Brain microvascular endothelial cell (primary cell): Measurements from ENCODE around the gene LRRC61.

ENCODE experiments used
- DNase-seq: peaks from one replicate; pipeline ENCODE4 v3.0.0-alpha.2; 2020
- H3K27ac ChIP-seq: fragments of 250-450 bp; sonication (Bioruptor Pico); 2 replicates; pipeline ENCODE4 v1.5.1; 2020; ENCODE audit warnings: mild to moderate bottlenecking, moderate library complexity
- H3K27me3 ChIP-seq: fragments of 250-450 bp; sonication (Bioruptor Pico); replicated peaks from 2 replicates; pipeline ENCODE4 v1.5.1; 2020; ENCODE audit warnings: mild to moderate bottlenecking
- H3K36me3 ChIP-seq: fragments of 250-450 bp; sonication (Bioruptor Pico); replicated peaks from 2 replicates; pipeline ENCODE4 v1.5.1; 2020; ENCODE audit warnings: mild to moderate bottlenecking
- H3K4me3 ChIP-seq: 2 replicates; pipeline ENCODE4 v1.5.1; 2011; ENCODE audit warnings: low read depth, mild to moderate bottlenecking, control low read depth, low read length, moderate library complexity
- in situ Hi-C: cut with HindIII; loops from 2 replicates; pipeline ENCODE4 v1.10.0; 2017; ENCODE audit warnings: low sequenced_read_pairs, low pct_ligation_motif_present
- TF ChIP-seq, protein P1 (sequence below): IDR thresholded peaks from 2 replicates; pipeline ENCODE4 v1.5.1; 2011; ENCODE audit warnings: low read depth, mild to moderate bottlenecking, moderate library complexity, low read length, control low read depth, inconsistent platforms; ENCODE audit errors: missing control alignments

Gene LRRC61

DNA sequence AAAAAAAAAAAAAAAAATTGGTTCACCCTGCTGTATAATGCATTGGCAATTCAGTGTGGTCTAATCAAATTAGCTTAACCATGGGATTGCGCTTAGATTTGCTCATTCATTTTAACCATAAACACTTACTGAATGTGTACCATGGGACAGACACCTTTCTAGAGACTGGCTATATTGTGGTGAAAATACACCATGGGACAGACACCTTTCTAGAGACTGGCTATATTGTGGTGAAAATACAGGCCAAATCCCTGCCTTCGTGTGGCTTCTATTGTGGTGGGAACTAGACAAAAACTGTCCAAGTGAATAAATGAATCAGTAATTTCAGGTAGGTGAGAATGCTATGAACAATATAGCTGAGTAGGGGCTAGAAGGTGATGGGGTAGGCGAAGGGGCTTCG is 35.3 kb downstream of the LRRC61 start:
- Histone ChIP-seq H3K27ac (no peak overlapping the region), H3K4me3 (no peak overlapping the region), H3K36me3 (no peaks in the 10 kb centered on the region), H3K27me3 (no peaks in the 10 kb centered on the region)
- TF ChIP-seq, protein P1, sequence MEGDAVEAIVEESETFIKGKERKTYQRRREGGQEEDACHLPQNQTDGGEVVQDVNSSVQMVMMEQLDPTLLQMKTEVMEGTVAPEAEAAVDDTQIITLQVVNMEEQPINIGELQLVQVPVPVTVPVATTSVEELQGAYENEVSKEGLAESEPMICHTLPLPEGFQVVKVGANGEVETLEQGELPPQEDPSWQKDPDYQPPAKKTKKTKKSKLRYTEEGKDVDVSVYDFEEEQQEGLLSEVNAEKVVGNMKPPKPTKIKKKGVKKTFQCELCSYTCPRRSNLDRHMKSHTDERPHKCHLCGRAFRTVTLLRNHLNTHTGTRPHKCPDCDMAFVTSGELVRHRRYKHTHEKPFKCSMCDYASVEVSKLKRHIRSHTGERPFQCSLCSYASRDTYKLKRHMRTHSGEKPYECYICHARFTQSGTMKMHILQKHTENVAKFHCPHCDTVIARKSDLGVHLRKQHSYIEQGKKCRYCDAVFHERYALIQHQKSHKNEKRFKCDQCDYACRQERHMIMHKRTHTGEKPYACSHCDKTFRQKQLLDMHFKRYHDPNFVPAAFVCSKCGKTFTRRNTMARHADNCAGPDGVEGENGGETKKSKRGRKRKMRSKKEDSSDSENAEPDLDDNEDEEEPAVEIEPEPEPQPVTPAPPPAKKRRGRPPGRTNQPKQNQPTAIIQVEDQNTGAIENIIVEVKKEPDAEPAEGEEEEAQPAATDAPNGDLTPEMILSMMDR, result no peak
- in situ Hi-C loops, result no loop called here
- no peak for DNase-seq

DNA sequence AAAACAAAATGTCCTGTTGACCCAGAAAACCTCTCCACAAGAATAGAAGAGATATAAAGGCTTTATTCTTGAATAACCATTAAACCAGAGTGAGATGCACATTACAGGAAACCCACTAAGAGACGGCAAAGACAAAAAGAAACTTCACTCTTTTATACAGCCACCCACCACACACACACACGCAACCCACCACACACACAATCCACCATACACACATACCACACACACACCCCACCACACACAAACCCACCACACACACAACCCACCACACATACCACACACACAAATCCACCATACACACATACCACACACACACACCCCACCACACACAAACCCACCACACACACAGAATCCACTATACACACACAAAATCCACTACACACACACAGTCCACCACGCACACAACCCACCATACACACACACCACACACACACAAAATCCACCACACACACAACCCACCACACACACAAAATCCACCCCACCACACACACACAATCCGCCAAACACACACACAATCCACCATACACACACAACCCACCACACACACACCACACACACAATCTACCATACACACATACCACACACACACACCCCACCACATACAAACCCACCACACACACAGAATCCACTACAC is 36.0 kb downstream of the LRRC61 start:
- DNase-seq, result no peak
- in situ Hi-C loops, result no loop called here
- Histone ChIP-seq H3K4me3 (no peak overlapping the region), H3K27me3 (no peaks in the 10 kb centered on the region), H3K36me3 (no peaks in the 10 kb centered on the region), H3K27ac (no peak overlapping the region)
- TF ChIP-seq, protein P1, result no peak

DNA sequence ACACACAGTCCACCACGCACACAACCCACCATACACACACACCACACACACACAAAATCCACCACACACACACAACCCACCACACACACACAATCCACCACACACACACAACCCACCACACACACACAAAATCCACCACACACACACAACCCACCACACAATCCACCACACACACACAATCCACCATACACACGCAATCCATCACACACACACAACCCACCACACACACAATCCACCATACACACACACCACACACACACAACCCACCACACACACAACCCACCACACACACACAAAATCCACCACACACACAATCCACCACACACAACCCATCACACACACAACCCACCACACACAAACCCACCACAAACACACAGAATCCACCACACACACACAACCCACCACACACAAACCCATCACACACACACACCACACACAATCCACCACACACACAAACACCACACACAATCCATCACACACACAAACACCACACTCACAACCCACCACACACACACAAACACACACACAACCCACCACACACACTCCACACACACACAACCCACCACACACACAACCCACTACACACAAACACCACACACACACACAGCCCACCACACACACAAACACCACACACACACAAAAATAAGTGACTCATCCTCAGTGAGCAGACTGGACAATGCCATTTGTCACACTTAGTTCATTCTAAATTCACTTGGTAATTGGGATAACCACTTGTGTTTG is 36.6 kb downstream of the LRRC61 start:
- Histone ChIP-seq H3K36me3 (no peaks in the 10 kb centered on the region), H3K27me3 (no peaks in the 10 kb centered on the region), H3K4me3 (no peak overlapping the region), H3K27ac (no peak overlapping the region)
- DNase-seq, result no peak
- TF ChIP-seq, protein P1, result no peak
- in situ Hi-C loops, result no loop called here

DNA sequence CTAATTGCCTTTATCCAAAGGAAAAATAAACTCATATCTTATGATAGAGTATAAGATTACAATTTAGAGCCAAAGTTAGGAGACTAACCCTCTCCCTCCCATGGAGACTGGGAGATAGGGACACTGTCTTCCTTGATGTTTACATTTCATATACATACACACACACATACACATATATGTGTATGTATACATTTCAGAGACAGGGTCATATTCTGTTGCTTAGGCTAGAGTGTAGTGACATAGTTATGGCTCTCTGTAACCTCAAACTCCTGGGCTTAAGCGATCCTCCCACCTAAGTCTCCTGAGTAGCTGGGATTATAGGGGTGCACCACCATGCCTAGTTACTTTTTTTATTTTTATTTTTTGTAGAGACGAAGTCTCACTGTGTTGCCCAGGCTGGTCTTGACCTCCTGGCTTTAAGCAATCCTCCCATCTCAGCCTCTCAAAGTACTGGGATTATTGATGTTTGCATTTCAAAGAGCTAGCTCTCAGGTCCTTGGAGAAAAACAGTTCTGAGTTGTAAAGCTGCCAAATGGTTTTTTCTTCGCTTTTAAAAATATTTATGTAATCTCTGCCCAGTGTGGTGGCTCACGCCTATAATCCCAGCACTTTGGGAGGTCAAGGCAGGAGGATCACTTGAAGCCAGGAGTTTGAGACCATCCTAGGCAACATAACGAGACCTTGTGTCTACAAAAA is 37.4 kb downstream of the LRRC61 start:
- H3K27ac ChIP-seq, result no peak overlapping the region
- no peaks in the 10 kb centered on the region for H3K27me3 ChIP-seq
- H3K4me3 ChIP-seq, result no peak overlapping the region
- in situ Hi-C loops, result no loop called here
- H3K36me3 ChIP-seq, result no peaks in the 10 kb centered on the region
- TF ChIP-seq, protein P1, result no peak
- no peak for DNase-seq

DNA sequence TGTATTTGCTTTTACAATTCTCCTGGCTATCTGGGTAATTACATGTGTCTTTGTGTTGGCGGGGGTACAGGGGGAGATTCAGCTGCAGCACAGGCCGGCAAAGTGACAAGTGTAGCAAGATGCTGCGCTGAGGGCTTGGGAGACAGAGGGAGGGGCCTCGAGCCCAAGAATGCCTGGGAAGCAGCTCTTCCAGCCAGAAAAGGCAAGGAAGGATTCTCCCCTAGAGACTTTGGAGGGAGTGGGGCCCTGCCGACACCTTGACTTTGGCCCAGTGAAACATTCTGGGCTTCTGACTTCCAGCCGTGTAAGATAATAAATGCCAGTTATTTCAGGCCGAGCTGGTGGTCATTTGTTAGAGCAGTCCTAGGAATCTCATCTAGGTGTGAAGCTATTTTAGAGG is 38.2 kb downstream of the LRRC61 start:
- H3K4me3 ChIP-seq, result no peak overlapping the region
- no peaks in the 10 kb centered on the region for H3K27me3 ChIP-seq
- DNase-seq, result no peak
- no peaks in the 10 kb centered on the region for H3K36me3 ChIP-seq
- H3K27ac ChIP-seq, result no peak overlapping the region
- TF ChIP-seq, protein P1, result no peak
- in situ Hi-C loops, result no loop called here
